C4-2B (cell line): ENCODE data around the gene PIP4K2C.
"Not testable (repeated sequence)": the region's sequence is repeated elsewhere in the genome, so short reads cannot be mapped to it uniquely, and the experiment has no call there.

Source experiments
- H3K27ac ChIP-seq: fragments of 450-650 bp; 2 replicates; pipeline ENCODE4 v1.5.1; 2017
- ZFX ChIP-seq: fragments of 450-650 bp; IDR thresholded peaks from 2 replicates; pipeline ENCODE4 v1.6.1; 2017
- TF ChIP-seq, protein P1 (sequence below): fragments of 450-650 bp; conservative IDR thresholded peaks from 2 replicates; pipeline ENCODE4 v1.5.1; 2017; ENCODE audit warnings: mild to moderate bottlenecking

PIP4K2C gene

DNA sequence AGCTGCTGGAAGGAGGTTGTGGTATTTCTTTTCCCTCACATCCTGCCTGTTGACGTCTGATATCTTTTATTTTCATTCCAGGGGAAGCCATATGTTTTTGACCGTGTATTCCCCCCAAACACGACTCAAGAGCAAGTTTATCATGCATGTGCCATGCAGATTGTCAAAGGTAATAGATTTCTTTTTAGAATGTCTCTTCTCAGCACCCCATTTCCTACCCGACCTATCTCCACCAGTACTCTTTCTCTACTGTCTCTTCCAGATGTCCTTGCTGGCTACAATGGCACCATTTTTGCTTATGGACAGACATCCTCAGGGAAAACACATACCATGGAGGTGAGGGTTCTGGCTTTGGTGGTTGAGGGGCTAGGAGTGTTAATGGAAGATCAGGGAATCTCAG, 27.6 kb upstream of the PIP4K2C start:
- no peak for TF ChIP-seq ZFX
- TF ChIP-seq, protein P1, sequence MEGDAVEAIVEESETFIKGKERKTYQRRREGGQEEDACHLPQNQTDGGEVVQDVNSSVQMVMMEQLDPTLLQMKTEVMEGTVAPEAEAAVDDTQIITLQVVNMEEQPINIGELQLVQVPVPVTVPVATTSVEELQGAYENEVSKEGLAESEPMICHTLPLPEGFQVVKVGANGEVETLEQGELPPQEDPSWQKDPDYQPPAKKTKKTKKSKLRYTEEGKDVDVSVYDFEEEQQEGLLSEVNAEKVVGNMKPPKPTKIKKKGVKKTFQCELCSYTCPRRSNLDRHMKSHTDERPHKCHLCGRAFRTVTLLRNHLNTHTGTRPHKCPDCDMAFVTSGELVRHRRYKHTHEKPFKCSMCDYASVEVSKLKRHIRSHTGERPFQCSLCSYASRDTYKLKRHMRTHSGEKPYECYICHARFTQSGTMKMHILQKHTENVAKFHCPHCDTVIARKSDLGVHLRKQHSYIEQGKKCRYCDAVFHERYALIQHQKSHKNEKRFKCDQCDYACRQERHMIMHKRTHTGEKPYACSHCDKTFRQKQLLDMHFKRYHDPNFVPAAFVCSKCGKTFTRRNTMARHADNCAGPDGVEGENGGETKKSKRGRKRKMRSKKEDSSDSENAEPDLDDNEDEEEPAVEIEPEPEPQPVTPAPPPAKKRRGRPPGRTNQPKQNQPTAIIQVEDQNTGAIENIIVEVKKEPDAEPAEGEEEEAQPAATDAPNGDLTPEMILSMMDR, result no peak
- H3K27ac ChIP-seq, result no peak overlapping the region

- H3K27ac ChIP-seq, result no peak overlapping the region
- TF ChIP-seq ZFX, result no peak
- TF ChIP-seq, protein P1, result no peak
These were observed 26.7 kb upstream of the PIP4K2C start for GRCh38 chr12:57564178-57564740.

DNA sequence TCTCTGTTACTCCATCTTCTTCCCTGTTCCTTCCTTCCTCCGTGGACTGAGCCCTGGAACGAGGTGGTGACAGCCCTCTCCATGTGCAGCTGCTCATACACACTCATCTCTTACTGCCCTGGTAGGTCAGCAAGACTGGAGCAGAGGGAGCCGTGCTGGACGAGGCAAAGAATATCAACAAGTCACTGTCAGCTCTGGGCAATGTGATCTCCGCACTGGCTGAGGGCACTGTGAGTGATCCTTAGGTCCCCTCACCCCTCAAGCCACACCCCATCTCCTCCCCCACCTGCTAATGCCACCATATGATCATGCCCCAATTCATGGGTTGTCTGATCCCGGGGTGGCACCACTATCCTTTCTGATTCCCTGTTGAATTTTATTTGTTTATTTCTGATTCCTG, 22.2 kb upstream of the PIP4K2C start:
- H3K27ac ChIP-seq, result no peak overlapping the region
- TF ChIP-seq, protein P1, result no peak
- no peak for TF ChIP-seq ZFX

DNA sequence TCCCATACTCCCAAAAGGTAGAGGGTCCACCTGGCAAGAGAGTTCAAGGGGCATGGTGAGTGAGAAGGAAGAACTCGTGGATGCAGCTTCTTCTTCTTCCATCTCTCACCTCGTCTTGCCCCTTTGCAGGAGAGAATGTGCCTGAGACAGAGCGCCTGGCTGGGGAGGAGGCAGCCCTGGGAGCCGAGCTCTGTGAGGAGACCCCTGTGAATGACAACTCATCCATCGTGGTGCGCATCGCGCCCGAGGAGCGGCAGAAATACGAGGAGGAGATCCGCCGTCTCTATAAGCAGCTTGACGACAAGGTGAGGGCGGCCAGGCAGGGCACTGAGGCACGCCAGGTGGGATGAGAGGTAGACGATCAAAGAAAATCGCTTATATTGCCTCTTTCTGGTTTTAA, 21.1 kb upstream of the PIP4K2C start:
- TF ChIP-seq ZFX, result no peak
- TF ChIP-seq, protein P1, result no peak
- H3K27ac ChIP-seq, result no peak overlapping the region

- not testable (repeated sequence) for H3K27ac ChIP-seq
These were observed 20.6 kb upstream of the PIP4K2C start for GRCh38 chr12:57570438-57570837.

DNA sequence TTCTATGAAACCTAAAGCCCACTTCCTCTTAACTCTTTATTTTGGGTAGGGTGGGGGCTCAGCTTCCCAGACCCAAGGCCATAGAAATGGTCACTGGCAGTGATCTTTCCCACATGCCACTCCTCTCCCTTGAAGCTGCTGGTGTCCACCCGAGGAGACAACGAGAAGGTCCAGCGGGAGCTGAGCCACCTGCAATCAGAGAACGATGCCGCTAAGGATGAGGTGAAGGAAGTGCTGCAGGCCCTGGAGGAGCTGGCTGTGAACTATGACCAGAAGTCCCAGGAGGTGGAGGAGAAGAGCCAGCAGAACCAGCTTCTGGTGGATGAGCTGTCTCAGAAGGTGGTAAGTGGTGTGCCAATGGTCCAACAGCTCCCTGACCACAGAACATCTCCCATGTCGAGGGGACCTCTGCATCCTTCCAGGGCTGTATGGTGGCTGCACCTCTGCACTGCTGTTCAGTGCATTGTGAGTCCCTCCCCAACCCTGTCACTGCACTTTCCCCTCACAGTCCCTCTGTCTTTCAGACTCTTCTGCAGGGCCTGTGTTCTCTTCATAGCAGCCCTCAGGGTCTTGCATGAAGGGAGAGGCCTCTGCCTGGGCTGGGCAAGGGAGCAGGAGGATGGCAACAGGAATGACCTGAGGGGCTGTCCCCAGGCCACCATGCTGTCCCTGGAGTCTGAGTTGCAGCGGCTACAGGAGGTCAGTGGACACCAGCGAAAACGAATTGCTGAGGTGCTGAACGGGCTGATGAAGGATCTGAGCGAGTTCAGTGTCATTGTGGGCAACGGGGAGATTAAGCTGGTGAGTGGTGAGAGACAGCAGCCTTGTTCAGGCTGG, 18.8 kb upstream of the PIP4K2C start:
- no peak overlapping the region for H3K27ac ChIP-seq
- TF ChIP-seq, protein P1, result no peak
- no peak for TF ChIP-seq ZFX

- TF ChIP-seq ZFX, result no peak
- TF ChIP-seq, protein P1, result no peak
- no peak overlapping the region for H3K27ac ChIP-seq
These were observed 16.2 kb upstream of the PIP4K2C start for GRCh38 chr12:57574795-57575194.
